Right kidney (tissue), 1 donor: Measurements from ENCODE around the gene DNM1L.
A peak's percentile ranks its signal among the peaks of the same experiment; 100 is the strongest.

ENCODE experiments used
- DNase-seq: peaks from one replicate; pipeline ENCODE4 v3.0.0-alpha.2; 2016

DNM1L gene

DNA sequence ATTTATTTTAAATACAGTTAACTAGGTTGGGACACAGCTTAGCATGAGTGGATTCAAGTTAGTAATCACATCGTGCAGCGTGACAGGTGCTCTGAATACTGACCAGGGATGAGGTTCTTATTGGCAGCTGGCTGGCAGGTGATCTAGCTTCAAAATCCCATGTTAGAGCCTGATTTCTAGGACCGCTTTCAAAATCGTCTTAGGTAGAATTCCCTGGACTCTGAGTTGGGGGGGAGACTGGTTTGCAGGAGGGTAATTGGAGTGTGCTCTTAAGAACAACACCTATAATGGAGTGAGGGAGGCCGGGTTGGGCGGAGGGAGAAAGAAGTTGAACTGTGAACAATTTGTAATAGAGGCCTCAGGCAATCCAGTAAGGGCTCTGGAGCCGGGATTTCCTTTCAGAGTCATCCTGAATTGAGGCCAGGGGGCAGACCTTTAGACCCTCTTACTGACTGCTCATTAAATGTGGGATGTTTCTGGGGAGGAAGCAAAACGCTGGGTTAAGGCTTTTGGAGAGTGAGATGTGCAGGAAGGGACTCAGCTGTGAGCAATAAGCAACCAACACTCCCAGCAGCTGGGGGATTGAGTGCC lies 77.5 kb downstream of the DNM1L start:
- DNase-seq, result no peak

DNA sequence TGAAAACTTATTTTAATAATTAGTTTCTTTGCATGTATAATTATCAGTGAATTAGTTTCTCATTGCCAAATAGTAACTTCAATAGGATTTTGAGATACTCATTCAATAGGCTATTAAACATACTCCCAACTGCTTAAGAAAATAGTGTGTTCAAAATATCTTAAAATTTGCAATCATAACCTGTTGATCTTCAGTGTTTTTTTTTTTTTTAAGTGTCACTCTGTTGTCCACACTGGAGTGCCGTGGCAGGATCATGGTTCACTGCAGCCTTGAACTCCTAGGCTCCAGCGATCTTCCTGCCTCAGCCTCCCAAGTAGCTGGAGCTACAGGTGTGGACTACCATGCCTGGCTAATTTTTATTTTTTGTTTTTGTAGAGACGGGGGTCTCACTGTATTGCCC lies 78.1 kb downstream of the DNM1L start:
- no peak for DNase-seq

DNA sequence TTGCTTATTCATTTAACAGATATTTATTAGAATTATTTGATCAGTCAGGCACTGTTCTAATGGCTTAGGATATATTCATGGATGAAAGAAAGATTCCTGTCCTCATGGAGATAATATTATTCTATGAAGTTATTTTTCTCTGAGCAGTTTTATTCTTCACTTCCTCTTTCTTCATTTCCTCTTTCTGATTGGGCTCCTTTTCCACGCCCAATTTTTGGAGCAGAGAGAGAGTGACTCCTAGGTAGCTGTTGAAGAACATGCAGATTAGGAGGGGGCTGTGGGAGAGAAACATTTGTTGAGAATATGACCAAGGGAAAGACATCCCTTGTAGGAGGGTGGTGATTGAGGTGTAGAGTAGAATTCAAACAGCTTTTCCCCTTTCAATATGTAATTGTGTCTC lies 82.6 kb downstream of the DNM1L start:
- DNase-seq, result no peak

DNA sequence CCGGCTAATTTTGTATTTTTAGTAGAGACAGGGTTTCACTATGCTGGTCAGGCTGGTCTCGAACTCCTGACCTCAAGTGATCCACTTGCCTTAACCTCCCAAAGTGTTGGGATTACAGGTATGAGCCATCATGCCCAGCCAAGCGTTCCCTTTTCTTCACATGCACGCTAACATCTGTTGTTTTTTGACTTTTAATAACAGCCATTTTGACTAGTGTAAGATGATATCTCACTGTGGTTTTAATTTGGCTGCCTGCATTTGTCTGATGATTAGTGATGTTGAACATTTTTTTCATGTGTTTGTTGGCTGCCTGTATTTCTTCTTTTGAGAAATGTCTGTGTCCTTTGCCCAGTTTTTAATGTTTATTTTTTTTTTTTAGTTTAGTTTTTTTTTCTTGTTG lies 86.8 kb downstream of the DNM1L start:
- DNase-seq, result no peak

DNA sequence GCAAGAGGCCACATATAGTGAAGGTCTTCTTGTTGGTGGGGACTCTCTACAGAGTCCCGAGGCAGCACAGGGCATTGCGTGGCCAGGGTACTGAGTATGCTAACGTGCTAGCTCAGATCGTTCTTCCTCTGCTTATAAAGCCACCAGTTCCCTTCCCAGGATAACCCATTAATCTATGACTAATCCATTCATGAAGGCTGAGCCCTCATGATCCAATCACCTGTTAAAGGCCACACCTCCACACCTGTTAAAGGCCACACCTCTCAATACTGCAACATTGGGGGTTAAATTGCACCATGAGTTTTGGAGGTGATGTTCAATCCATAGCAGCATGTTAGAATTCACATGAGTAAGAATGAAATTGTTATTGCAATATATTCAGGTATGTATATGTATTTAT lies 89.4 kb downstream of the DNM1L start:
- DNase-seq, result no peak

DNA sequence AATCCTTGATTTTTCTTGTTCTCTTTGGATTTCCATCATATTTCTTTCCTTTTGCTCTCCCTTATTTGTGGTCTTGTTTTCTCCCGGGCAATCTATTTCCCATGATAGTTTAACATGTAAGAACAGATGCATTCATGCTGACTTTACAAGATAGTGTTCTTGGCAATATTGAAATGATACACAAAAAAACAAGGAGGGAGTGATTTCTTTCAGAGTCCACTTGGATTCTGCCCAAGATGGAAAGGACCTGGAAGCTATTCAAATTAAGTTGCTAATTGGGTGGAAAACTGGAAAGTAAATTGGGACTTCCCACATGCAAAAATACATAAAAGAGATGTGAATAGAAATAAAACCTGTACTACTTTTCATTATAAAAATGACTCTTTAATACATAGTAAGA lies 91.0 kb downstream of the DNM1L start:
- DNase-seq, result no peak

DNA sequence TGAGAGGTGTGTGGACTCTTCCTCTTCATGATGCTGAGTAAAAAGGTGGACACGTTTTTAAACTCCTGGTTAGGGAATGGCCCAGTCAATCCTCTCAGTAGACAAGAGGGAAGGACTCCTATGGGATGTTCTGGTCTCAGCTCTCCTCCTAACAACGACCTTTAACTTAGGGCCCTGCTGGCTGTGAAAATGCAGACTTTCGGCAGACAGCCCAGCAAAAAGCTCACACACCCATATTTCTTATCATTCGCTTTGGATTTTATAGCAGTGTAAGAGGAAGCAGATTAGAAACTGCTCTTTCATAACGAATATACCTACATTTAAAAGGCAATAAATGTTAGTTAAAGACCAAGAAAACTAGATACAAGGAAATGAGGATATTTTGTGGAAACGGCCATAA lies 94.6 kb downstream of the DNM1L start:
- DNase-seq, result no peak

DNA sequence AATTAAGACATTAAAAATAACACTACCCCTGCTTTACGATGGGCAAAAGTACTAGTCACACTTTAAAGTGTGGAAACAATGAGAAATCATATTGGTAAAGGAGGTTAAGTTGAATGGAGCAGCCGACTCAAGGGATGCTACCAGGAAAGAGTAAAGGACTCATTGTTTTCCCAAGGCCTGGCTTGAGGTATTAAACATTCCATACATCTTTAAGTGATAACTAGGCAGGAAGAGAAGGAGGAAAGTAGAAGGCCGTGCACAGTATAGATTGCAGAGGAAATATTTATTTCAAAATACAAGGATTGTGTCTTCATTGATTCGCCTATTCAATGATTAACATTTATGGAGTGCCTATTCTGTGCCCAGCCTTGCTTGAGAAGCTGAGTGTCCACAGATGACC lies 97.2 kb downstream of the DNM1L start:
- DNase-seq, result no peak

DNA sequence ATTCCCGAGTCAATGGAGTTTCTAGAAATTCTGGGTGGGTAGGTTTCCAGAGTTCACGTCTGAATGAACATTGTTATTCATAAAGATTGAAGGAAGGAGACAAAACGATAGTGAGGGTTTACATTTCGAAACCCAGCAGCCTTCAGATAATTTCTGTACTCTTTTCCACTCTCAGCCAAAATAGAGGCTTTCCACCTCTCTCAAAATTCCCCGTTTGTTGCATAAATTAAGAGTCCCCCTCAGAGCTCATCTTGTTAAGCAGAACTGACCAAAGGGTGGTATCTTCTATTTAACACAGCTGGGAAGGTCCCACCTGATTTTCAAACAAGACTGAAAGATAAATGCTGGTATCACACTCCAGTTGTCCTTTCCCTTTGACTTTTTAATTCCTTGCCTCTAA lies 98.1 kb downstream of the DNM1L start:
- no peak for DNase-seq

DNA sequence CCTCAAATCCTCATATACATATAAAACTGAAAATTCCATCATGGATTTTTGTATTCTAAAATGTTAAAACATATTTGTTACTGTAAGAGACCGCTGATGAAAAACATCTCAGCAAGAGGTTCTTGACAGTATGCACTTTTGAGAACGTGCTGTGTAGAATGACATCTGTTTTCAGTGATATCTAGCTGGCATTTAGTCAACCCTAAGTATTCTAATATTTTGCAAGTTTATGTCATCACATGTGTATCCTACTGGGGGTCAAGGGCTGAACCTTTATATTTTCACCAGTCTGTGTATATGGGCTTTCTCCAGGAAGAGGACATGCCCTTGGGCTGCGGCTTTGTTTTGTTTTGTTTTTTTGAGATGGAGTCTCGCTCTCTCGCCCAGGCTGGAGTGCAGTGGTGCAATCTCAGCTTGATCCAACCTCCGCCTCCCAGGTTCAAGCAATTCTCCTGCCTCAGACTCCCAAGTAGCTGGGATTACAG lies 98.6 kb downstream of the DNM1L start:
- no peak for DNase-seq

DNA sequence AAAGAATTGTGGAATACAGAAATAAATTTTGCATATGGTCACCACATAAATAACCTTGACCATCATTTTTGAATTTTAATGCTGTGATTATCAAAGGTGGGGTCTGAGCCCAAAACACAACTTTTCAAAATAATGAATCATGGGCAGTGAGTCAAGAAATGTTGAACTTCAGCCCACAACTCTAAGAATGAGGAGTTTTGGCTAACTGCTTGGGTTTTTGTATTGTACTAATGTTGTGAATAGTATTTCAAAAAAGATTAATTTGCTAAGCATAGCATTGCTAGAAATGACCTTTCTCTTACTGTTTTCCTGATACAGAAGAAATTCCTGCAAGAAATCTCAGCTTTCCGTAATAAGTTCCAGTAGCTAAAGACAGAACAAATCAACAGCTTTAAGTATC lies 101.0 kb downstream of the DNM1L start:
- peak; percentile 3 for DNase-seq

DNA sequence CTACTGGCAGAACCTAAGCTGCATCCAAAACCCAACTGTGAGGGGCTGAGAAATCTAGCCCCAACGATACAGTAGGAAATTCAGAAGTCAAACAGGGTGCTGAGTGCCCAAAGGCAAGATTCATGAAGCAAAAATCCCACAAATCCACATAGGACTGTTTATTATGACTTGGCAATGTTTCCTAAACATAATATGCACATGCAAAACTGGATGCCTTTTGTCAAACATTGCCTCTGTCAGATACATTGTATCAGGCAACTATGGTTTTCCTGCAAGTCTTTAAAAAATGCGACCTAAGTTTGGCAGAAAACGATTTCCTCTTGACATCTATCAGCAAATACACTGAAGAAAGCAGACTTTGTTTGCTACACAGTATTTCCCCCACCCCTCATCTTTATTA lies 103.9 kb downstream of the DNM1L start:
- DNase-seq, result no peak

DNA sequence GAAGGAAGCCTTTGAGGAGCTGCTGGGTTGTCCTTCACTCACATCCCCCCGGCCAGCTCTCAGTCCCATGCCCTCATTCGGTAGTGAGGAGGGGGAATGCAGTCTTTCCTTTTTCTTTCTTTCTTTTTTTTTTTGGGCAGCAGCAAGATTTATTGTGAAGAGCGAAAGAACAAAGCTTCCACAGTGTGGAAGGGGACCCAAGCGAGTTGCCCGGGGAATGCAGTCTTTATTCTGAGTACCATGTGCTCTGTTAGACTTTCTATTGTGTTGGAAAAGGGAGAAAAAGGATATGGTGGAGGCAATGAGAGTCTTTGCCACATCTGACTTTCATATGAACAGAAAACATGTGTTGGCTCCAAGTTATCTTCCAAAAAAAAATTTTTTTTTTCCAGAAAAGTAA lies 106.5 kb downstream of the DNM1L start:
- DNase-seq, result no peak

DNA sequence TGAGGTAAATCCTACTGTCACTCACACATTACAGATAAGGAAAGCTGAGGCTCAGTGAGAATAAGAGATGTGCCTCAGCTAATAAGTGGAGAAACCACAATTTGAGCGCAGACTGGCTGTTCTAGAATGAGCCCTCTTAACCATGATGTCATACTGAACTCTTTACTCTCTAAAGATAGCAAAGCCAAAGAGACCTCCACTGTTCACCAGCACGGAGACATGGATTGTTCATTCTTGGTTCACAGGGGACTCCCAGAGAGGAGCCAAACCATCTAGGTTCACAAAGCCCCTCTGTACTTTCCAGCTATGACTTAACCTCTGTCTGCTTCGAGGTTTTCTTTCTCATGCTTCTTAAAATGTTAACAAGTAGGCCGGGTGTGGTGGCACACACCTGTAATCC lies 109.3 kb downstream of the DNM1L start:
- no peak for DNase-seq

DNA sequence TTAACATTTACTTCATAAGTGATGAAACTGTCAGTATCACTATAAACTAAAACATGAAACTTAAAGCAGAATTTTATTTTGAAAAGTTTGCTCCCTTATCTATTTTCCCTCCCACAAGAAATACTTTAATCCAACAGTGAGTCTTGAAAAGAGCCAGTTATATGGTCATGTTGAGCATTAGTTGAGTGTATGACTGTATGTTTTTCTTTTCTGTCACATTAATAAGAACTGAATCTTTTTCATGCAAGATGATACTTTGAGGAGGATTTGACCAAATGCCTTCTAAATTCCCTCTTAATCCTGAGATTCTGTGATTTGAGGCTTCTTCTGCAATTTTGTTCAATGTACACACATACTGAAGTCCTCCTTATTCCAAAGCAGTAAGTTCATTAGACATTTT lies 110.3 kb downstream of the DNM1L start:
- DNase-seq, result no peak

DNA sequence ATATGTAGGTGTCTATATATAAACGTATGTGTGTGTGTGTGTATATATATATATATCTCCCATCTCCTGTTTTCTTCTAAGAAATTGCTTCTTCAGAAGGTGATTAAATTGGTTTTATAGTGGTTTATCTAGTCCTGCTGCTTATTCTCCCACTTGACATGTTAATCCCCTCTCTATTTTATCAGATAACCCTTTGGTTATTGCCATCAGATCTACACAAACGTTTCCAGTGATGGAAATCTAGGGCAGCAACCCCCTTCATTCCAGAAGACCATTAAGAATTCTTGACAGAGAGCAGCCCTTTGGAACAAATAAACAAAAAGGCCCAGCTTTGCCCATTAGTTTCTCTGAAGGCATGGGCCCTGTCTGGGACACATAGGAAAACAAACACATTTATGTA lies 110.8 kb downstream of the DNM1L start:
- no peak for DNase-seq

DNA sequence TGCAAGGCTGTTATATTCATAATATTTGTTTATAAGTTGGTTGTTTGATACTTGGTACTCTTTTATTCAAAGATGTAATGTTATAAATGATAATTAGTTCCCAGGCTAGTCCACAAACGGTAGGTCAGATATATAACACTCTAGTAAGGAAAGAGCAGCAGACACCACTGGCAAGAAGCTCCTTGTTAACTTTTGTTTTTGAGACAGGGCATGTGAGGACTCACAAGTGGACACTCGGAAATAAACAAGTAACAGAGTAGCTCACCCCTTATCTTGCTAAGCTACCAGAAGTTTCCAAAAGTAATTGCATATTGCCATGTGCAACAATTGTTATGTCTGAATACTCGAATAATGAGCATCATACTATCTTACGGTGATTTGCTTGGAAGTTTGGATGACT lies 115.2 kb downstream of the DNM1L start:
- no peak for DNase-seq
